Endothelial cell of umbilical vein (primary cell): ENCODE results near the gene TBRG1. TPM values are rescaled to one million over a fixed set of nuclear protein-coding genes. Genes with fewer than 3 reads are reported as not detected.

ENCODE experiments used
- BruUV-seq: library from RNA; stranded (reverse); fragments of 400-500 nt; replicated peaks from 2 replicates; lab custom pipeline; 2021; lab: Mats Ljungman, UMichigan
- CTCF ChIA-PET: fragments of 300-600, 350-600 bp; sonication (Branson Sonifier 250); formaldehyde crosslinking; loops from one replicate; lab custom pipeline; 2021; ENCODE audit warnings: antibody characterized with exemption, inconsistent platforms; lab: Charles Lee
- POLR2A ChIA-PET: fragments of 300-600, 350-600 bp; sonication (Branson Sonifier 250); formaldehyde crosslinking; loops from one replicate; lab custom pipeline; 2021; ENCODE audit warnings: antibody characterized with exemption, inconsistent platforms; lab: Charles Lee
- DNase-seq: peaks from one replicate; pipeline ENCODE4 v3.0.0-alpha.2; 2011; ENCODE audit warnings: low read depth, low spot score
- FAIRE-seq: peaks from 2 replicates; lab custom pipeline; 2011; peaks lifted over from hg19 to GRCh38; lab: Jason Lieb, UNC
- H2AFZ ChIP-seq: 2 replicates; pipeline ENCODE4 v1.6.0; 2012; ENCODE audit warnings: low read depth, low read length, control low read depth, inconsistent platforms
- H3K27ac ChIP-seq: 2 replicates; pipeline ENCODE4 v1.5.1; 2011; ENCODE audit warnings: low read depth, mild to moderate bottlenecking, control low read depth, low read length, moderate library complexity; ENCODE audit not compliant: insufficient read depth
- H3K27me3 ChIP-seq, 2 experiments: 2 replicates each; pipeline versions ENCODE4 v1.6.0 to v1.6.1; 2011; ENCODE audit warnings: low read length in 2 of 2, mixed read lengths in 1 of 2; ENCODE audit not compliant: control insufficient read depth in 2 of 2, insufficient read depth in 2 of 2
- H3K36me3 ChIP-seq, 2 experiments: 2 replicates in 1 of 2; 3 replicates in 1 of 2; pipeline ENCODE4 v1.5.1; 2011; ENCODE audit warnings: low read length in 2 of 2, mild to moderate bottlenecking in 1 of 2, moderate library complexity in 1 of 2; ENCODE audit not compliant: control insufficient read depth in 2 of 2, insufficient read depth in 2 of 2; ENCODE audit errors: extremely low read depth in 1 of 2
- H3K4me1 ChIP-seq: 3 replicates; pipeline ENCODE4 v1.5.1; 2011; ENCODE audit warnings: mild to moderate bottlenecking, low read length; ENCODE audit not compliant: control insufficient read depth, insufficient read depth; ENCODE audit errors: extremely low read depth
- H3K4me2 ChIP-seq: 2 replicates; pipeline ENCODE4 v1.6.1; 2011; ENCODE audit warnings: low read length, control low read depth, mixed read lengths; ENCODE audit not compliant: insufficient read depth
- H3K4me3 ChIP-seq, 3 experiments: fragments of 200-600 bp in 1 of 3; sonication (generic), shearing (Covaris generic) in 1 of 3; replicated peaks in 1 of 3; 2 replicates each; pipeline ENCODE4 v1.5.1; 2011 to 2016; ENCODE audit warnings: control low read depth in 3 of 3, low read length in 3 of 3, mild to moderate bottlenecking in 2 of 3, inconsistent platforms in 1 of 3, low read depth in 1 of 3, moderate library complexity in 1 of 3; ENCODE audit not compliant: insufficient read depth in 1 of 3
- H3K79me2 ChIP-seq: 2 replicates; pipeline ENCODE4 v1.6.0; 2012; ENCODE audit warnings: low read length, inconsistent platforms; ENCODE audit not compliant: control insufficient read depth, insufficient read depth
- H3K9ac ChIP-seq: replicated peaks from 2 replicates; pipeline ENCODE3; 2011; ENCODE audit warnings: low read length, control low read depth; ENCODE audit not compliant: insufficient read depth; ENCODE audit errors: extremely low read depth
- H3K9me1 ChIP-seq: replicated peaks from 3 replicates; pipeline ENCODE4 v1.6.0; 2011; ENCODE audit warnings: mild to moderate bottlenecking, low read length; ENCODE audit not compliant: control insufficient read depth, insufficient read depth; ENCODE audit errors: extremely low read depth
- H3K9me3 ChIP-seq: replicated peaks from 2 replicates; pipeline ENCODE4 v1.5.1; 2012; ENCODE audit warnings: low read length, inconsistent platforms; ENCODE audit not compliant: control insufficient read depth, insufficient read depth
- H4K20me1 ChIP-seq: replicated peaks from 2 replicates; pipeline ENCODE3; 2011; ENCODE audit warnings: mild to moderate bottlenecking, low read length; ENCODE audit not compliant: control insufficient read depth, insufficient read depth; ENCODE audit errors: extremely low read depth
- CTCF ChIP-seq, 2 donors: IDR thresholded peaks; 1 replicate in 1 of 2; 2 replicates in 1 of 2; pipeline ENCODE4 v1.5.1; 2011; ENCODE audit warnings: low read length in 2 of 2, mild to moderate bottlenecking in 2 of 2, moderate library complexity in 2 of 2, control low read depth in 1 of 2, inconsistent platforms in 1 of 2, low read depth in 1 of 2; ENCODE audit not compliant: insufficient read depth in 1 of 2; ENCODE audit errors: extremely low read depth in 1 of 2
- EZH2 ChIP-seq: IDR thresholded peaks from 2 replicates; pipeline ENCODE4 v1.6.1; 2012; ENCODE audit warnings: borderline replicate concordance, low read depth, mild to moderate bottlenecking, moderate library complexity, low read length, inconsistent platforms; ENCODE audit not compliant: severe bottlenecking
- GATA2 ChIP-seq: IDR thresholded peaks from 2 replicates; pipeline ENCODE4 v1.7.0; 2011; ENCODE audit warnings: low read depth, mild to moderate bottlenecking, moderate library complexity, mixed read lengths, low read length; ENCODE audit not compliant: insufficient read length, insufficient read depth
- JUN ChIP-seq: IDR thresholded peaks from 2 replicates; pipeline ENCODE4 v1.6.1; 2011; ENCODE audit warnings: borderline replicate concordance, low read depth; ENCODE audit not compliant: insufficient read length, insufficient read depth
- MAX ChIP-seq: IDR thresholded peaks from 2 replicates; pipeline ENCODE4 v1.6.1; 2011; ENCODE audit not compliant: insufficient read depth, insufficient read length
- MYC ChIP-seq: IDR thresholded peaks from one replicate; pipeline ENCODE4 v1.6.1; 2011; ENCODE audit warnings: mild to moderate bottlenecking, low read depth, low read length
- POLR2A ChIP-seq: IDR thresholded peaks from 2 replicates; pipeline ENCODE4 v1.6.1; 2012; ENCODE audit warnings: low read depth, mild to moderate bottlenecking, control low read depth, low read length
- POLR2AphosphoS5 ChIP-seq: IDR thresholded peaks from 2 replicates; pipeline ENCODE4 v1.6.1; 2012; ENCODE audit warnings: low read depth, mild to moderate bottlenecking, control low read depth, low read length, moderate library complexity; ENCODE audit not compliant: insufficient read depth
- dilution Hi-C: fragments of 300-500 bp; cut with MboI; formaldehyde crosslinking; loops from one replicate; pipeline ENCODE4 v1.15.0; 2019; ENCODE audit warnings: low sequenced_read_pairs; ENCODE audit not compliant: extremely low pct_ligation_motif_present
- intact Hi-C: fragments of 100-400 bp; cut with micrococcal nuclease; formaldehyde crosslinking; loops from one replicate; pipeline ENCODE4 v1.10.0; 2022
- polyA plus RNA-seq, 4 experiments: library from polyadenylated mRNA; depleted of rRNA in 3 of 4; stranded (reverse) in 3 of 4; unstranded in 1 of 4; fragments of >200 nt; gene quantifications; 2 replicates each; pipeline versions ENCODE4 v1.2.1 to v1.2.3, GENCODE V29; 2011 to 2012; ENCODE audit warnings: missing spikeins in 1 of 4
- small RNA-seq: library from RNA; depleted of rRNA; stranded (forward); fragments of <200 nt; gene quantifications from one replicate; pipeline ENCODE3, GENCODE V24; 2012; ENCODE audit warnings: low replicate concordance, low read depth; ENCODE audit not compliant: insufficient read depth, insufficient read length
- total RNA-seq: library from RNA; stranded (reverse); gene quantifications from 2 replicates; pipeline ENCODE4 v1.2.3, GENCODE V29; 2021

The TBRG1 gene
- total and polyA plus RNA-seq, 2 donors (not counting 3 experiments of a cell fraction or from before 2014, with no cell fraction given), result 22.4 to 29.6 TPM

DNA sequence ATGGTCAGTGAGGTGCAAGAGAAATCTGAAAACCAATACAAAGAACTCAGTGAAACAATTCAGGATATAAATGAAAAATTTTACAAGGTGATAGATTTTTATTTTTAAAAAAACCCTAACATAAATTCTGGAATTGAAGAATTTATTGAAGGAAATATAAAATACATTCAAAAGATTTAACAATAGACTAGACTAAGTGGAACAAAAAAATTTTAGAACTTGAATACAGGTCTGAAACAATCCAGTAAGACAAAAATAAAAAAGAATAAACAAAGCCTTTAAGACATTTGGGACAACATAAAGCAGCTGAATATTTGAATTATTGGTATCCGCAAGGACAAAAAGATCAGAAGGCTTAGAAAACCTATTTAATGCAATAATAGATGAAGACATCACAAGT, 59.8 kb downstream of the TBRG1 start:
- intact Hi-C loops (no loop called here), dilution Hi-C loops (no loop called here)
- Histone ChIP-seq H3K4me3 (no peak overlapping the region), H2AFZ (no peak overlapping the region), H3K9me1 (no peaks in the 10 kb centered on the region), H3K27me3 (no peaks in the 10 kb centered on the region), H3K9ac (no peak overlapping the region), H3K9me3 (no peaks in the 10 kb centered on the region), H4K20me1 (no peaks in the 10 kb centered on the region), H3K4me1 (no peaks in the 10 kb centered on the region), H3K4me2 (no peak overlapping the region), H3K36me3 (no peaks in the 10 kb centered on the region), H3K27ac (no peak overlapping the region), H3K79me2 (no peaks in the 10 kb centered on the region)
- CTCF ChIA-PET, result no interaction called here
- no peak for DNase-seq
- TF ChIP-seq CTCF (IDR thresholded peaks at IDR 0.05; ENCODE audit: extremely low read depth in 1 of 2, insufficient read depth in 1 of 2, low read depth in 1 of 2, low read length in 2 of 2) (no peak), MAX (no peak), MYC (no peak), EZH2 (no peak), JUN (no peak), POLR2A (no peak), GATA2 (no peak), POLR2AphosphoS5 (no peak)
- POLR2A ChIA-PET, result no interaction called here
- BruUV-seq, result no TSS peak
- no peak for FAIRE-seq

Small RNAs within 50 kb of the gene (small RNA-seq; reads per million reads assigned to genes)
- not detected for gene RNA5SP352

Other genes starting within 250 kb of the TBRG1 start
- gene OR8B2, start 238.4 kb upstream of the TBRG1 start, total RNA-seq, result not detected in 2 replicates
- not detected in 2 replicates for gene OR8B2, start 238.4 kb upstream of the TBRG1 start, polyA plus RNA-seq
- gene OR8B3, start 223.8 kb upstream of the TBRG1 start, total RNA-seq, result not detected in 2 replicates
- not detected in 2 replicates for gene OR8B3, start 223.8 kb upstream of the TBRG1 start, polyA plus RNA-seq
- gene OR8B4, start 198.0 kb upstream of the TBRG1 start, total RNA-seq, result not detected in 2 replicates
- not detected in 2 replicates for gene OR8B4, start 198.0 kb upstream of the TBRG1 start, polyA plus RNA-seq
- gene OR8B8, start 177.2 kb upstream of the TBRG1 start, total RNA-seq, result not detected in 2 replicates
- not detected in 2 replicates for gene OR8B8, start 177.2 kb upstream of the TBRG1 start, polyA plus RNA-seq
- not detected in 2 replicates for gene OR8B12, start 79.2 kb upstream of the TBRG1 start, total RNA-seq
- not detected in 2 replicates for gene OR8B12, start 79.2 kb upstream of the TBRG1 start, polyA plus RNA-seq
- gene OR8A1, start 52.9 kb upstream of the TBRG1 start, total RNA-seq, result not detected in 2 replicates
- gene OR8A1, start 52.9 kb upstream of the TBRG1 start, polyA plus RNA-seq, result not detected in 2 replicates
- gene PANX3, start 11.4 kb upstream of the TBRG1 start, total RNA-seq, result not detected in 2 replicates
- gene PANX3, start 11.4 kb upstream of the TBRG1 start, polyA plus RNA-seq, result not detected in 2 replicates
- 15.1 and 16.9 TPM in 2 replicates for gene SIAE, start 50.9 kb downstream of the TBRG1 start, total RNA-seq
- 22.1 and 23.9 TPM in 2 replicates for gene SIAE, start 50.9 kb downstream of the TBRG1 start, polyA plus RNA-seq
- 4.7 and 6.1 TPM in 2 replicates for gene SPA17, start 51.0 kb downstream of the TBRG1 start, total RNA-seq
- gene SPA17, start 51.0 kb downstream of the TBRG1 start, polyA plus RNA-seq, result 2.8 and 3.9 TPM in 2 replicates
- gene NRGN, start 117.1 kb downstream of the TBRG1 start, total RNA-seq, result 30.9 and 33.5 TPM in 2 replicates
- 29.1 and 31.5 TPM in 2 replicates for gene NRGN, start 117.1 kb downstream of the TBRG1 start, polyA plus RNA-seq
- 3.6 and 7.0 TPM in 2 replicates for gene VSIG2, start 129.4 kb downstream of the TBRG1 start, total RNA-seq
- gene VSIG2, start 129.4 kb downstream of the TBRG1 start, polyA plus RNA-seq, result 0.94 and 1.2 TPM in 2 replicates
- 273 and 303 TPM in 2 replicates for gene ESAM, start 139.4 kb downstream of the TBRG1 start, total RNA-seq
- gene ESAM, start 139.4 kb downstream of the TBRG1 start, polyA plus RNA-seq, result 383 and 451 TPM in 2 replicates
- 17.0 and 23.2 TPM in 2 replicates for gene MSANTD2, start 177.5 kb downstream of the TBRG1 start, total RNA-seq
- 5.5 and 5.6 TPM in 2 replicates for gene MSANTD2, start 177.5 kb downstream of the TBRG1 start, polyA plus RNA-seq
- 19.3 and 27.1 TPM in 2 replicates for gene ROBO3, start 242.6 kb downstream of the TBRG1 start, total RNA-seq
- gene ROBO3, start 242.6 kb downstream of the TBRG1 start, polyA plus RNA-seq, result 65.4 and 79.4 TPM in 2 replicates